Stimulated activated CD4-positive, alpha-beta T cell treated with anti-CD3 and anti-CD28 coated beads, TNF-alpha, amount 100 ng/mL, for 48 hours (primary cell): ENCODE measurements around the gene LRP1B.
"Not testable (repeated sequence)": the region's sequence is repeated elsewhere in the genome, so short reads cannot be mapped to it uniquely, and the experiment has no call there.

ENCODE experiments used
- DNase-seq, 3 donors: peaks; one replicate each; pipeline ENCODE4 v3.0.0-alpha.2; 2020; ENCODE audit warnings: low read depth in 3 of 3

The LRP1B gene

GRCh38 chr2:140442319-140442718 lies 1688.5 kb downstream of the LRP1B start:
- no peak for DNase-seq

GRCh38 chr2:140440815-140441214 lies 1690.0 kb downstream of the LRP1B start:
- DNase-seq = no peak

- DNase-seq = no peak
Observed at GRCh38 chr2:140436936-140437335, 1693.9 kb downstream of the LRP1B start.

- DNase-seq = not testable (repeated sequence)
Observed at GRCh38 chr2:140427033-140427432, 1703.8 kb downstream of the LRP1B start.

GRCh38 chr2:140424471-140424870 lies 1706.3 kb downstream of the LRP1B start:
- no peak for DNase-seq

GRCh38 chr2:140422759-140423158 lies 1708.1 kb downstream of the LRP1B start:
- no peak for DNase-seq

GRCh38 chr2:140417504-140417903 lies 1713.3 kb downstream of the LRP1B start:
- DNase-seq = no peak

GRCh38 chr2:140416577-140416976 lies 1714.2 kb downstream of the LRP1B start:
- no peak for DNase-seq

GRCh38 chr2:140415035-140415434 lies 1715.8 kb downstream of the LRP1B start:
- not testable (repeated sequence) for DNase-seq

GRCh38 chr2:140410695-140411094 lies 1720.1 kb downstream of the LRP1B start:
- no peak for DNase-seq

GRCh38 chr2:140401056-140401455 lies 1729.8 kb downstream of the LRP1B start:
- no peak for DNase-seq

- DNase-seq = no peak
Observed at GRCh38 chr2:140392824-140393223, 1738.0 kb downstream of the LRP1B start.

- DNase-seq = no peak
Observed at GRCh38 chr2:140384946-140385345, 1745.9 kb downstream of the LRP1B start.

GRCh38 chr2:140383781-140384180 lies 1747.0 kb downstream of the LRP1B start:
- no peak for DNase-seq

GRCh38 chr2:140376686-140377085 lies 1754.1 kb downstream of the LRP1B start:
- DNase-seq = no peak

- DNase-seq = no peak
Observed at GRCh38 chr2:140363131-140363530, 1767.7 kb downstream of the LRP1B start.

- DNase-seq = no peak
Observed at GRCh38 chr2:140362361-140362760, 1768.5 kb downstream of the LRP1B start.

- no peak for DNase-seq
Observed at GRCh38 chr2:140359056-140359771, 1771.6 kb downstream of the LRP1B start.

GRCh38 chr2:140356697-140357096 lies 1774.1 kb downstream of the LRP1B start:
- DNase-seq = no peak

- DNase-seq = no peak
Observed at GRCh38 chr2:140355511-140356090, 1775.2 kb downstream of the LRP1B start.

GRCh38 chr2:140354544-140354943 lies 1776.3 kb downstream of the LRP1B start:
- no peak for DNase-seq

- no peak for DNase-seq
Observed at GRCh38 chr2:140353541-140353940, 1777.3 kb downstream of the LRP1B start.

GRCh38 chr2:140351692-140352091 lies 1779.1 kb downstream of the LRP1B start:
- no peak for DNase-seq

GRCh38 chr2:140349695-140350094 lies 1781.1 kb downstream of the LRP1B start:
- no peak for DNase-seq
